GM12874 (cell line): Measurements from ENCODE around the gene TMEM123.

Source experiments
- TF ChIP-seq, protein P1 (sequence below): IDR thresholded peaks from 2 replicates; pipeline ENCODE4 v1.5.1; 2011; ENCODE audit warnings: low read depth, mild to moderate bottlenecking, control low read depth, low read length, moderate library complexity; ENCODE audit not compliant: insufficient read depth

The TMEM123 gene

DNA sequence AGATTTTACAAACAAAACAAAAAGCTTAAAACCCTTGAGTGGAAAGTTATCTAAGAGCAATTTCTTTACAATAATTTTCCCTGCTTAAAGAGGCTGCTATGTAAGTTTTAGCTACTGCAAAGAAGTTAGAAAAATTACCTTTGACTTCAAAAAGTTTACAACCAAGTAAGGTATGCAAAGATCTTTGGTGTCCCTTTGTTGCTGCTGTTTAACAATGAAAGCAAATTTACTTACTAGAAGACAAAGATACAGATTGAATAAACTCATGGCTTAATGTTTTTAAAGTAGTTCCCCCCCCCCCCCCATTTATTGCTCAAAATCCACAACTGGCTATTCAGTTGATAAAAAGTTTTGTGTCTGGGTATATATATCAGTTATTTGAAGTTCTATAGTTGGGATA lies 26.0 kb downstream of the TMEM123 start:
- TF ChIP-seq, protein P1, sequence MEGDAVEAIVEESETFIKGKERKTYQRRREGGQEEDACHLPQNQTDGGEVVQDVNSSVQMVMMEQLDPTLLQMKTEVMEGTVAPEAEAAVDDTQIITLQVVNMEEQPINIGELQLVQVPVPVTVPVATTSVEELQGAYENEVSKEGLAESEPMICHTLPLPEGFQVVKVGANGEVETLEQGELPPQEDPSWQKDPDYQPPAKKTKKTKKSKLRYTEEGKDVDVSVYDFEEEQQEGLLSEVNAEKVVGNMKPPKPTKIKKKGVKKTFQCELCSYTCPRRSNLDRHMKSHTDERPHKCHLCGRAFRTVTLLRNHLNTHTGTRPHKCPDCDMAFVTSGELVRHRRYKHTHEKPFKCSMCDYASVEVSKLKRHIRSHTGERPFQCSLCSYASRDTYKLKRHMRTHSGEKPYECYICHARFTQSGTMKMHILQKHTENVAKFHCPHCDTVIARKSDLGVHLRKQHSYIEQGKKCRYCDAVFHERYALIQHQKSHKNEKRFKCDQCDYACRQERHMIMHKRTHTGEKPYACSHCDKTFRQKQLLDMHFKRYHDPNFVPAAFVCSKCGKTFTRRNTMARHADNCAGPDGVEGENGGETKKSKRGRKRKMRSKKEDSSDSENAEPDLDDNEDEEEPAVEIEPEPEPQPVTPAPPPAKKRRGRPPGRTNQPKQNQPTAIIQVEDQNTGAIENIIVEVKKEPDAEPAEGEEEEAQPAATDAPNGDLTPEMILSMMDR = no peak

DNA sequence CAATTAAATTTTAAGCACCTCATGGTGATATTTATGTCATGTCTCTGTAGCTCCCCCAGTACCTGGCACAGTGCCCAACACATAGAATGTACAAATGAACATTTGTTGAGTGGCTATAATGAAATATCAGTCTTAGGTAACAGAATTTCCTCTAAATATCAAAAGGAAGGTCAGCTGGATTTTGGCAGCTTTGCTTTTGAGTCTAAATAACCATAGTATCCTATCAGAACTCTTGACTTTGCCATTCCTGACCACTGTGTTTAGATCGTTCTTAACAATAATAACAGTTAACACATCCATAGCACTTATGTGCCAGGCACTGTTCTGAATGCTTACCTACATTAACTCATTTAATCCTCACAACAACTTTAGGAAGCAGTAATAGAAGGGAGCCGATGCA lies 26.6 kb downstream of the TMEM123 start:
- TF ChIP-seq, protein P1 = no peak

DNA sequence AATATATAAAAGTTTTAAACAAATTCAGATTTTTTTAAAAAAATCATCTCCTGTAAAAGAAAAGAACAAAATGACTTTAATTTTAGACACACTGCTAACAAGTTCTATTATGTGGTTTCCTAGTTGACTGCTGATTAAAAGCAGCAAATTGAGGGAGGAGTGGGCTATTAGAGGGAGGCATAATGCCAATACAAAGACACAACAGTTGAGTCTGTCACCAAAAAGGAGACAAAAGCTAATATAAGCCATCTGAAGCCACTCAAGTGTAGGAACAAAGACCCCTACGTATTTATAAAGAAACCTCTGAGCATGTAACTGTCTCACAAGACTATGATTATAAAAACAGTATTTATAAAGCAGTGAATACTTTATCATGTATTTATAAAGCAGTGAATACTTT lies 28.6 kb downstream of the TMEM123 start:
- TF ChIP-seq, protein P1 = no peak

DNA sequence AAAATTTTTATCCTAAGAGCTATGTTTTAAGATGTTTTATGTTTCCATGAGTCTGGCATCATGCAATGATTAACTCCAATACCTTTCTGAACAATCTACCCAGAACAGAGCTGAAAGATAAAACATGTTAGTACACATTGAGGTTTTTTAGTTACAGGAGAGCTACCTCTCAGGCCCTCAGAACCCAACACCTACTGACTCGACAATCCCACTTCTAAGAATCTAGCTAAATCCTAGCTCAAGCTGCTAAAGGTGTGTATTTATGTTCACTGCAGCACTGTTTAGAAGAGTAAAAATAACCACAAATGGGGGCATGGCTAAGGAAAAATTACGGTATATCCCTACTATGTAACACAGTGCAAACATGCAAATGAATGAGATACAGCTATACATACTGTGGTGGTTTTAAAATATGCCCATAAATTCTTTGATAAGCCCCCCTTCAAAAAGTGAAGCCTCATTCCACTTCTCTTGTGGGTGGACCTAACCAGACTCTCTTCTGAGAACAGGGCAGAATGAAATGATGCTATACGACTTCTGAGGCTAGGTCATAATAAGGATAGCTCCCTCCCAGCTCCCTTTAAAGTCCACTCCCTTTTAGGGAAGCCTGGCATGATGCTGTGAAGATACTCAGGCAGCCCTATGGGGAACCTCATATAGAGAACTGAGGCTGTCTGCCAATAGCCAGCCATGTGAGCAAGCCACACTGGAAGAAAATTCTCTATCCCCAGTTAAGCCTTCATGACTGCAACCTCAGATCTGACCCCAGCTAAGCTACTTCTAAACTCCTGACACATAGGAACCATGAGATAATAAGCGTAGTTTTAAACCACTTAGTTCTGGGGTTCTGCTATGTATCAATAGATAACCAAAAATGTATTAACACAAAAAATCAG lies 29.5 kb downstream of the TMEM123 start:
- TF ChIP-seq, protein P1 = no peak

DNA sequence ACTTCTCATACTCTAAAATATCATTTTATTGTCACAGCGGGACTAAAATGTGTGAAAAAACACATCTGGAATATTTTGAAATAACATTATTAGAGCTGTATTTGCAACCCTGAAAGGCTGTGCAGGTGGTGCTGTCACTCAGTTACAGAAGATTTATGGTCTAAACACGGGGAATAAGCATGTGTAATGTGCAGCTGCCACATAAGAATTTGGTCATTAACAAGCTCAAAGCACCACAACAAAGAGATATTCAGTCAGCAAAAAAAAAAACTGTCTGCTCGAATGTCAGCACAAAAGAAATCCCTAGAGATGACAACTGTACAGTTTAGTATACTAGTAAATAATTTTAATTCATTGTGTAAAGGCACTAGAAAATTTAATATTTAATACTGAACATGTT lies 31.3 kb downstream of the TMEM123 start:
- TF ChIP-seq, protein P1 = no peak

DNA sequence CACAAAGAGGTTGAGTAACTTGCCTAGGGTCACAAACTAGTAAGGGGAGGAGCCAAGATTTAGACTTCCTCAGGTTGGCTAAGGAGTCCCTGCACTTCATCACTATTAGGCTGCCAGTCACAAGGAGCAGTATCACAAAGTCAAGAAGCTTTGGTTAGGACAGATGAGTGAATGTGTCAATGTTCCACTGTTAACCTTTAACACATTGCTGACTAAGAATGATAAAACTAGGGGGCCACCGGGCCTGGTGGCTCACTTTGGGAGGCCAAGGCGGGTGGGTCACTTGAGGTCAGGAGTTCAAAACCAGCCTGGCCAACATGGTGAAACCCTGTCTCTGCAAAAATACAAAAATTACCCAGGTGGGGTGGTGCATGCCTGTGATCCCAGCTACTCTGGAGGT lies 32.0 kb downstream of the TMEM123 start:
- TF ChIP-seq, protein P1 = no peak

DNA sequence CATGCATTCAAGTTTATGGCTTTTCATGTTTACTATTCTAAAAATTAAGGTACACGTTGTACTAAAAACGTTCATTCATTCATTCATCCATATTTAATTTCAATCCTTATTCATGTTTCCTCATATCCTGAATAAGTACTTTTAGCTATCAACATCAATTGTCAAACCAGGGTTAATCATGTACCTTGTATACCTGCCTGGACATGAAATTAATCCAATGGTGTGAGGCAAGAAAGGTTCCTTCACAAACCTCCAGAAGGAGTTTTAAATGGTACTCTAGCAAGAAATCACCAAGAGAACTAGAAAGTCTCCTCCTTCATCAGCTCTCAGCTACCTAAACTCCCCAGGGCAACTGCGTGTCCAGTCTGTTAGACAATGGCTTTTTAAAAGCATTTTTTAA lies 33.4 kb downstream of the TMEM123 start:
- TF ChIP-seq, protein P1 = no peak
